BE2C (cell line): ENCODE measurements around the gene CFB.
"Not testable (repeated sequence)": the region's sequence is repeated elsewhere in the genome, so short reads cannot be mapped to it uniquely, and the experiment has no call there.

Experiments used
- DNase-seq: peaks from one replicate; pipeline ENCODE4 v3.0.0-alpha.2; 2020
- H3K27me3 ChIP-seq: fragments of 250-450 bp; sonication (Bioruptor Pico); 2 replicates; pipeline ENCODE4 v1.5.1; 2020; ENCODE audit warnings: mild to moderate bottlenecking
- H3K36me3 ChIP-seq: fragments of 250-450 bp; sonication (Bioruptor Pico); 2 replicates; pipeline ENCODE4 v1.5.1; 2020; ENCODE audit warnings: mild to moderate bottlenecking
- H3K4me1 ChIP-seq: fragments of 250-450 bp; sonication (Bioruptor Pico); 2 replicates; pipeline ENCODE4 v1.5.1; 2020
- H3K4me3 ChIP-seq: 2 replicates; pipeline ENCODE4 v1.5.1; 2011; ENCODE audit warnings: low read depth, low read length
- H3K9me3 ChIP-seq: fragments of 250-450 bp; sonication (Bioruptor Pico); 2 replicates; pipeline ENCODE4 v1.5.1; 2020
- TF ChIP-seq, protein P1 (sequence below): IDR thresholded peaks from 2 replicates; pipeline ENCODE4 v1.5.1; 2012; ENCODE audit warnings: mild to moderate bottlenecking, low read depth, low read length

Gene CFB

DNA sequence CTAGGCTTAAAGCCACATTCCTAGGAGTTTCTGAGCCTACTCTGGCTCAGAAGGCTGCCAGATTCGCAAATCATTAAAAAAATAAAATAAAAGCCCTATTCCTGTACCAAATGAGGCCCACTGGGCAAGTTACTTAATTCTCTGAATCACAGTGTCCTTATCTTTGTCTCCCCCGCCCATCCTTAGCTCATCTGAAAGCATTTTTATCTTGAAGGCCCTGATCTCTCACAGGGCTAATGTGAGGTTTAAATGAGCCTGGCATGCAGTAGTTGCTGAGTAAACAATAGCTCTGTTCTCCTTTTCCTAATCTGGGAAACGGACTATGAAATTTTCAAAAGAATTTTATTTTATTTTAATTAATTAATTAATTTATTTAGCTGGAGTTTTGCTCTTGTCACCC, 41.9 kb upstream of the CFB start:
- H3K4me1 ChIP-seq: no peaks in the 10 kb centered on the region
- H3K36me3 ChIP-seq: no peaks in the 10 kb centered on the region
- TF ChIP-seq, protein P1, sequence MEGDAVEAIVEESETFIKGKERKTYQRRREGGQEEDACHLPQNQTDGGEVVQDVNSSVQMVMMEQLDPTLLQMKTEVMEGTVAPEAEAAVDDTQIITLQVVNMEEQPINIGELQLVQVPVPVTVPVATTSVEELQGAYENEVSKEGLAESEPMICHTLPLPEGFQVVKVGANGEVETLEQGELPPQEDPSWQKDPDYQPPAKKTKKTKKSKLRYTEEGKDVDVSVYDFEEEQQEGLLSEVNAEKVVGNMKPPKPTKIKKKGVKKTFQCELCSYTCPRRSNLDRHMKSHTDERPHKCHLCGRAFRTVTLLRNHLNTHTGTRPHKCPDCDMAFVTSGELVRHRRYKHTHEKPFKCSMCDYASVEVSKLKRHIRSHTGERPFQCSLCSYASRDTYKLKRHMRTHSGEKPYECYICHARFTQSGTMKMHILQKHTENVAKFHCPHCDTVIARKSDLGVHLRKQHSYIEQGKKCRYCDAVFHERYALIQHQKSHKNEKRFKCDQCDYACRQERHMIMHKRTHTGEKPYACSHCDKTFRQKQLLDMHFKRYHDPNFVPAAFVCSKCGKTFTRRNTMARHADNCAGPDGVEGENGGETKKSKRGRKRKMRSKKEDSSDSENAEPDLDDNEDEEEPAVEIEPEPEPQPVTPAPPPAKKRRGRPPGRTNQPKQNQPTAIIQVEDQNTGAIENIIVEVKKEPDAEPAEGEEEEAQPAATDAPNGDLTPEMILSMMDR: no peak
- H3K4me3 ChIP-seq: no peak overlapping the region
- no peaks in the 10 kb centered on the region for H3K9me3 ChIP-seq
- no peak for DNase-seq
- no peaks in the 10 kb centered on the region for H3K27me3 ChIP-seq

DNA sequence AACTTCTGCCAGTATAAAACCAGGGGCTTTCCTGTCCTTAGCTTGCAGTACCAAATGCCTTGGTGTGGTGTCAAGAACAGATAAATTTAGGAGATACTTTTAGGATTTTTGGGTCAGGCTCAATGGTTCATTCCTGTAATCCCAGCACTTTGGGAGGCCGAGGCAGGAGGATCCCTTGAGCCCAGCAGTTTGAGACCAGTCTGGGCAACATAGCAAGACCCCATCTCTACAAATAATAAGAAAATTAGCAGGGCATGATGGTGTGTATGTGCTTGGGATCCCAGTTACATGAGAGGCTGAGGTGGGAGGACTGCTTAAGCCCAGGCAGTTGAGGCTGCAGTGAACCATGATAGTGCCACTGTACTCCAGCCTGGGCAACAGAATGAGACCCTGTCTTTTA, 40.9 kb upstream of the CFB start:
- no peaks in the 10 kb centered on the region for H3K36me3 ChIP-seq
- H3K4me3 ChIP-seq: no peak overlapping the region
- no peaks in the 10 kb centered on the region for H3K27me3 ChIP-seq
- no peaks in the 10 kb centered on the region for H3K9me3 ChIP-seq
- no peak for DNase-seq
- TF ChIP-seq, protein P1: no peak
- no peaks in the 10 kb centered on the region for H3K4me1 ChIP-seq

DNA sequence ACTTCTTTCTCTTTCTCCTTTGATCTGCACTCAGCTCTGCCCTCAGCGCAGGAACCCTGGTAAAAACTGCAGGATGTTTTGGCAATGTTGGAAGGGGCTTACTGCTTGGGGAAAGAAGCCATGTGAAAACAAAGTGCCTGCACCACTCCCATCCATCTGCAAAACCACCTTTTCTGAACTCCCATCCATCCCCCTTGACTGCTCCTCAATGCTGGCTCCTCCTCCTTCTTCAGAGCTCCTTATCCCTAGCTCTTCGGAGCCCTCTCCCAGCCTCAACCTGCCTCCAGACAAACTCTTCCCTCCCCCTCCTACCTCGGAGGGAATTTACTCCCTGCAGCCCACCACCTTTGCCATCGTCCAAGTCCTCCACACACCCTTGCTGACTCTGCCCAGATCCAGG, 39.8 kb upstream of the CFB start:
- no peaks in the 10 kb centered on the region for H3K36me3 ChIP-seq
- H3K27me3 ChIP-seq: no peaks in the 10 kb centered on the region
- H3K9me3 ChIP-seq: no peaks in the 10 kb centered on the region
- TF ChIP-seq, protein P1: no peak
- H3K4me3 ChIP-seq: no peak overlapping the region
- no peaks in the 10 kb centered on the region for H3K4me1 ChIP-seq
- no peak for DNase-seq

DNA sequence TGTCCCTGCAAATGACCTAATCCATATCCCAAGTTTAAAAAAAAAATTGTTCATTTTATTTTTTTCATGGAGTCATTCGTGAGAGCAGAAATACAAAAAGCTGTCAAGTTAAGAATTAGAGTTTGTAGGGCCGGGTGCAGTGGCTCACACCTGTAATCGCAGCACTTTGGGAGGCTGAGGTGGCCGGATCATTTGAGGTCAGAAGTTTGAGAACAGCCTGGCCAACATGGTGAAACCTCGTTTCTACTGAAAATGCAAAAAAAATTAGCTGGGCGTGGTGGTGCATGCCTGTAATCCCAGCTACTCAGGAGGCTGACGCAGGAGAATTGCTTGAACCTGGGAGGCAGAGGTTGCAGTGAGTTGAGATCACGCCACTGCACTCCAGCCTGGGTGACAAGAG, 39.2 kb upstream of the CFB start:
- not testable (repeated sequence) for H3K4me3 ChIP-seq, DNase-seq, H3K36me3 ChIP-seq, H3K9me3 ChIP-seq, H3K4me1 ChIP-seq, H3K27me3 ChIP-seq

DNA sequence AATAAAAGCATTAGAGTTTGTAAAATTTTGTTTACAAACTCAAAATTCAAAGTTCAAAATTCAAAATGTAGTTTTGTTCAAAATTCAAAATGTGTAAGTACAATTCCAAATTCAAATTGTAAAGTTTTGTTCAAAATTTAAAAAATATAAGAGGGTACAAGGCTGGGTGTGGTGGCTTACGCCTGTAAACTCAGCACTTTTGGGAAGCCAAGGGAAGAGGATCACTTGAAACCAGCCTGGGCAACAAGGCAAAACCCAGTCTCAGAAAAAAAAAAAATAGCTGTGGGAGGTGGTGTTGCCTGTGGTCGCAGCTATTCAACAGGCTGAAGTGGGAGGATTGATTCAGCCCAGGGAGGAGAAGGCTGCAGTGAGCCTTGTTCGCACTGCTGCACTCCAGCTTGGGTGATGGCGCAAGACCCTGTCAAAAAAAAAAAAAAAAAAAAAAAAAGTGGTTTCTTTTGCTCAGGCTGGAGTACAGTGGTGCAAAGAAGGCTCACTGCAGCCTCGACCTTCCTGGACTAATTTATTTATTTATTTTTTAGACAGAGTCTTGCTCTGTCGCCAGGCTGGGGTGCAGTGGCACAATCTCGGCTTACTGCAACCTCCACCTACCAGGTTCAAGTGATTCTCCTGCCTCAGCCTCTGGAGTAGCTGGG, 38.6 kb upstream of the CFB start:
- TF ChIP-seq, protein P1: no peak
- no peak for DNase-seq
- no peak overlapping the region for H3K4me3 ChIP-seq
- no peaks in the 10 kb centered on the region for H3K9me3 ChIP-seq
- no peaks in the 10 kb centered on the region for H3K36me3 ChIP-seq
- H3K27me3 ChIP-seq: no peaks in the 10 kb centered on the region
- no peaks in the 10 kb centered on the region for H3K4me1 ChIP-seq

DNA sequence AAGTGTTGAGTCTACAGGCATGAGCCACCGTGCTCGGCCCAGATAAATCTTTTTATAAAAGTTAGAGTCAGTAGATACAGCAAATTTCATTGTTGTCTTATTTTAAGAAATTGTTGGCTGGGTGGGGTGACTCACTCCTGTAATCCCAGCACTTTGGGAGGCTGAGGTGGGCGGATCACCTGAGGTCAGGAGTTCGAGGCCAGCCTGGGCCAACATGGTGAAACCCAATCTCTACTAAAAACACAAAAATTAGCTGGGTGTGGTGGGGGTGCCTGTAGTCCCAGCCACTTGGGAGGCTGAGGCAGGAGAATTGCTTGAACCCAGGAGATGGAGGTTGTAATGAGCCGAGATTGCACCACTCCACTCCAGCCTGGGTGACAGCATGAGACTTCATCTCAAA, 37.6 kb upstream of the CFB start:
- H3K9me3 ChIP-seq, H3K4me3 ChIP-seq, H3K27me3 ChIP-seq, H3K4me1 ChIP-seq, DNase-seq, H3K36me3 ChIP-seq: not testable (repeated sequence)

DNA sequence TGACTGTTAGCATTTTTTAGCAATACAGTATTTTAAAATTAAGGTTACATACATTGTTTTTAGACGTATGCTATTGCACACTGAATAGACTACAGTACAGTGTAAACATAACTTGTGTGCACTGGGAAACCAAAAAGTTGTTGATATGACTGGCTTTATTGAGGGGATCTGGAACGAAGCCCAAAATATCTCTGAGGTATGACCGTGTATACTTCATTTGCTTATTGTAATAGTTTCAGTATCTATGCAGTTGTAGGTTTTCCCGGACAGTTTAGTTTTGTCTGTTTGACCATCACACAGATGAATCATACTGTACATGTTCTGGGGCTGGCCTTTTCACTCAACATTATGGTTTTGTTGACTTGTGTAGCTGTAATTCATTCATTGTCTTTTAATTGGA, 37.1 kb upstream of the CFB start:
- no peaks in the 10 kb centered on the region for H3K27me3 ChIP-seq
- TF ChIP-seq, protein P1: no peak
- no peaks in the 10 kb centered on the region for H3K4me1 ChIP-seq
- H3K36me3 ChIP-seq: no peaks in the 10 kb centered on the region
- no peaks in the 10 kb centered on the region for H3K9me3 ChIP-seq
- DNase-seq: no peak
- no peak overlapping the region for H3K4me3 ChIP-seq

DNA sequence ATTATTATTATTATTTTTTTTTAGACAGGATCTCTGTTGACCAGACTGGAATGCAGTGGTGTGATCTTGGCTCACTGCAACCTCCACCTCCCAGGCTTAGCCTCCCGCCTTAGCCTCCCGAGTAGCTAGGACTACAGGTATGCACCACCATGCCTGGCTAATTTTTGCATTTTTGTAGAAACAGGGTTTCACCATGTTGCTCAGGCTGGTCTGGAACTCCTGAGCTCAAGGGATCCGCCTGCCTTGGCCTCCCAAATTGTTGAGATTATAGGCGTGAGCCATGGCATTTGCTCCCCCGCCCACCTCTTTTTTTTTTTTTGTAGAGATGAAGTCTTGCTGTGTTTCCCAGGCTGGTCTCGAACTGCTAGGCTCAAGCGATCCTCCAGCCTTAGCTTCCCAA, 36.6 kb upstream of the CFB start:
- H3K9me3 ChIP-seq, H3K4me3 ChIP-seq, H3K27me3 ChIP-seq, DNase-seq, H3K36me3 ChIP-seq, H3K4me1 ChIP-seq: not testable (repeated sequence)
